HG02885 (cell line): ENCODE results near the gene KIF17.

ENCODE experiments used
- ATAC-seq: cut with Tn5 transposase; IDR thresholded peaks from one replicate; pipeline ENCODE4 v1.9.1; 2021; ENCODE audit warnings: mild to moderate bottlenecking; ENCODE audit not compliant: unreplicated experiment, poor library complexity

KIF17 gene

DNA sequence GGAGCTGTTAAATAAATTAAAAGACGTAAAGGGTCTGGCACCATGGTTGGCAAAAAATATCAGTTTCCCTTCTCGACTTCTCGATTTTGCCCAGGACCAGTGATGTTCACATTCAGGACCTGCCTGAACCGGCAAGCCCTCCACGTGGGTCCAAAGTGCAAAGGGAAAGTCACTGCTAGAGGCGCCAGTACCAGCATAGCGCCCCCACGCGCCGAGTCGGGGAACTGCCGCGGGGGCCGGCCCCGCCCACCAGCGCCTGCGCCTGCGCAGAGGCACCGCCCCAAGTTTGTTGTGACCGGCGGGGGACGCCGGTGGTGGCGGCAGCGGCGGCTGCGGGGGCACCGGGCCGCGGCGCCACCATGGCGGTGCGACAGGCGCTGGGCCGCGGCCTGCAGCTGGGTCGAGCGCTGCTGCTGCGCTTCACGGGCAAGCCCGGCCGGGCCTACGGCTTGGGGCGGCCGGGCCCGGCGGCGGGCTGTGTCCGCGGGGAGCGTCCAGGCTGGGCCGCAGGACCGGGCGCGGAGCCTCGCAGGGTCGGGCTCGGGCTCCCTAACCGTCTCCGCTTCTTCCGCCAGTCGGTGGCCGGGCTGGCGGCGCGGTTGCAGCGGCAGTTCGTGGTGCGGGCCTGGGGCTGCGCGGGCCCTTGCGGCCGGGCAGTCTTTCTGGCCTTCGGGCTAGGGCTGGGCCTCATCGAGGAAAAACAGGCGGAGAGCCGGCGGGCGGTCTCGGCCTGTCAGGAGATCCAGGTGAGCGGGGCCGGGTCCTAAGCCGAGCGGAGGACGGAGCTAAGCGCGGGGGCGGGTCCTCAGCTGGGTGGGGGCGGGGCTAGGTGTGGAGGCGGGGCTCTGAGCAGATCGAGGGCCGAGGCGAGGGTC lies 84.4 kb downstream of the KIF17 start, which contains the start of gene PINK1:
TSS of gene PINK1 (plus strand) at position 269 of the 875 bp plus-strand sequence. CDS start at position 360, 91 bp downstream.
- peak; percentile 65 for ATAC-seq

- no peak for ATAC-seq
Measured at GRCh38 chr1:20632386-20632785, 85.4 kb downstream of the KIF17 start.

DNA sequence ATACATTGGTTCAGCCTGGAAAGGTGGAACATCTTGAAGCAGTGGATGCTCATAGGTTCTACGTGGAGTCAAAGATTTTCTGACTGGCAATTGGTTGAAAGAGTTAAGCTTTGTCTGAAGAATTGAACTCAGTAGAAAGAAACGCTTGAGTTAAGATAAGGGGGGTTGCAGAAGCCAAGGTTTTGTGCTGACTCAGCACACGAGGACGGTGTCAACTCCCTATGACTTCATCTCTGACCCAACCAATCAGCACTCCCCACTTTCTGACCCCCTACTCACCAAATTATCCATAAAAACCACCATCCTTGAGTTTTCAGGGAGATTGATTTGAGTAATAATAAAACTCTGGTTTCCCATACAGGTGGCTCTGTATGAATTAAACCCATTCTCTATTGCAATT lies 87.1 kb downstream of the KIF17 start:
- no peak for ATAC-seq

DNA sequence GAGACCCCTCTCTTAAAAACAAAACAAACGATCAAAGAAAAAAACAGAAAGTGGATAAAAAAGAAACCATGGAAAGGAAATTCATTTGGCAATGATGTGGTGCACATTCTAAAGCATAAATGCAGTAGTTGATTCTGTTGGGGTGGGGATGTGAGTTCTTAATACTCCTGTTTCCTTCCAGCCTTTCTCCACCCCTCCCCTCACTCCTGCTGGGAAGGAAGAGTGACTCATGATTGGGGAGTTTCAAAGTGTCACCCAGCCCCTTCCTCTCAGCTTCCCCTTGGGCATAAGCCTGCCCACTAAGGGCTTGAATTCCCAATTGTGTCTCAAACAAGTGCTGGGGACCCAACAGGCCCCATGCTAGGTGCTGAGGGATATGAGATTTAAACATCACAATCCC lies 91.3 kb downstream of the KIF17 start:
- no peak for ATAC-seq

DNA sequence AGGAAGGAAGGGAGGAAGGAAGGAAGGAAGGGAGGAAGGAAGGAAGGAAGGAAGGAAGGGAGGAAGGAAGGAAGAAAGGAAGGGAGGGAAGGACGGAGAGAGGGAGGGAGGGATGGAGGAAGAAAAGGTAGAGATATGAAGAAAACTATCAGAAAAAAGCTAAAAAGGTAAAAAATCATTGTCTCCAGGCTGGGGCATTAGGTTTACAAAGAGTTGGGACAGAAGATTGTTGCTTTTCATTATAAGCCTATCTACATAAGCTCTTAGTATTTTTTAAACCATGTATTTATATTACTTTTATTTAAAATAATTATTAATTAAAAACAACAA lies 91.7 kb downstream of the KIF17 start:
- no peak for ATAC-seq

GRCh38 chr1:20625176-20626097 lies 92.4 kb downstream of the KIF17 start:
- ATAC-seq = no peak

- no peak for ATAC-seq
Measured at GRCh38 chr1:20624709-20625108, 93.1 kb downstream of the KIF17 start.

- ATAC-seq = no peak
Measured at GRCh38 chr1:20621012-20621411, 96.8 kb downstream of the KIF17 start.

DNA sequence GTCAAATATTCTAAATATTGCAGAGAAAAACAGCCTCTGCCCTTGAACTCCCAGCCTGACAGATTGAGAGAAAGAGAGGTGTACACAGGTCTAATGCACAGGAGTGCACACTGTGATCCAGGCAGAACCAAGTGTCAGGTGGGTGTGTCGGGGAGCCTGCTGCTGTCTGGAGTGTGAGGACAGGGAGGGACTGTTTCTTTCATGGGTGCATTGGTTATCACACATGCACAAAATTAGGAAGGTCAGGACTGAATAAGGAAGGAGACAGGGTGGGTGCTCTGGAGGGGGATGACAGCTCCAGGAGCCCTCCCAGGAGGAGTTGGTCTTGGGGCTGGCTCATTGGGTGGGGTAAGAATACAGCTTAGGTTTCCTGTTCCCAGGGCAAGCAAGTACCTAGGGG lies 97.8 kb downstream of the KIF17 start:
- ATAC-seq = no peak

DNA sequence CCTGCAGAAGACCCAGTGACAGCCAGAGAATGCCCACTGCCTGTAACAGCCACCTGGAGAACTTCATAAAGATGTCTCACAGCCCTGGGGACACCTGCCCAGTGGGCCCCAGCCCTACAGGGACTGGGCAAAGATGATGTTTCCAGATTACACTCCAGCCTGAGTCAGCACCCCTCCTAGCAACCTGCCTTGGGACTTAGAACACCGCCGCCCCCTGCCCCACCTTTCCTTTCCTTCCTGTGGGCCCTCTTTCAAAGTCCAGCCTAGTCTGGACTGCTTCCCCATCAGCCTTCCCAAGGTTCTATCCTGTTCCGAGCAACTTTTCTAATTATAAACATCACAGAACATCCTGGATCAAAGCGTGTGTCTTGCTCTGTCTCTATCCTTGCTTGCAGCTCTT lies 99.3 kb downstream of the KIF17 start:
- no peak for ATAC-seq

DNA sequence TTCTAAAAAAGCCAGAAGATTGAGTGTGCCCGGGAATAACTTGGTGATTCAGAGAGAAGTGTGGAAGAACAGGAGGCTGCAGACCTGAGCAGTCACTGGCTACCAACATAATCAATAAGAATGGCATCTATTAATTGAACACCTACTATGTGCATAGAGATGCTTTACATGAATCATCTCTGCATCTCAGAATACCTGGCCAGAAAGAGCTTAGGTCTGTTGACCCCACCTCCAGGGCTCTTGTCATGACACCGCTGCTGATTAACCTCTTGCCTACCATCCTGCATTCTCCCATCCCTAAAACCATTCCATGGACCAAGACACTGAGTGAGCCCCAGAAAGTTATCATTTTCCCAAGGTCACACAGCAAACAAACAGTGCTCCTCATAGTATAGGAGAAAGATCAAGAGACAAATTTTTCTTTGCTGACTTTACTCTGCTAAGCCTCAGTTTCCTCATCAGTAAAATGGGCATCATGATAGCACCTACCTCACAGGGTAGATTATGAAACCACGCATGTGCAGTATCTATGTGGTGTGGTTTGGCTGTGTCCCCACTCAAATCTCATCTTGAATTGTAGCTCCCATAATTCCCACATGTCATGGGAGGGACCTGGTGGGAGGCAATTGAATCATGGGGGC lies 100.8 kb downstream of the KIF17 start:
- ATAC-seq = no peak

DNA sequence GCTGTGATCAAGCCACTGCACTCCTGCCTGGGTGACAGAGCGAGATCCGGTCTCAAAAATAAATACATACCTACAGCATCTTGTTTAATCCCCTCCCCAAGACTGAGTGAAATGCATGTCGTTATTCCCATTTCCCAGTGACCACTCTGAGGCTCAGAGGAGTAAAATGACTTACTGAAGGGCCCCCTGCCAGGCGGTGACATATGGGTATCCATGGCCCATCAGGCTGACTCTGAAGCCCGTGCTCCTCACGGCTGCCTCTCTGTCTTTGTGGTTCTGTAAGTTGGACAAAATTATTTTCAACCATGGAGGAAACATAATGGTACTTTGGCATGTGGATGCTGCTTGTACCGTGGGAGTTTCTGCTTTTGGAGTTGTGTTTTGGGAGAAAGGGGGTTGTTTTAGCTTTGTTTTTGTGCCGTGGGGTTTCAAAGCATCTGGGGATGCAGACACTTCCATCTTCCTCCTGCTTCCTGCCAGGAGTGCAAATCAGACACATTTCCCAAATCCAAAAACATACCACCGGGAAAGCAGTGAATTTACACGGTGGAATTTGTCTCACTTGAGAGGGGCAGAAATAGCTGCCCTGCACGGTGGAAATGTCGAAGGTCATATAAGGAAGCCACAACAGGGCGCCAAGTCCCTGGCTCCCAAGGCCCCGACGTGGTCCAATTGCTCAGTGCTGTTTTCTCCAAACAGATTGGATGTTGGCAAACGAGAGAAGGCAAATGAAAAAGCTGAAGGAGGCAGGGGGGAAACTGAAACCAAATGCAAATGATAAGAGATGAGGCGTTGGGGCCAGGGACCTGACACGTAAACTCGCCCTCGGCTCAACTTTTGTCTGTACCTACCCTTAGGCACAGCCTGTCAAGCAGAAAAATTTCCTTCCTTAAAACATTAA lies 101.6 kb downstream of the KIF17 start:
- ATAC-seq = no peak

GRCh38 chr1:20614131-20614579 lies 103.7 kb downstream of the KIF17 start:
- no peak for ATAC-seq
